Limb (tissue), 2 donors: Measurements from ENCODE around the gene CALM1.

Experiments used
- DNase-seq, 2 donors: peaks; one replicate each; pipeline ENCODE4 v3.0.0-alpha.2; 2016; ENCODE audit errors: extremely low spot score in 2 of 2

CALM1 gene

GRCh38 chr14:90396341-90397339, at the start of gene CALM1:
Gene CALM1, plus strand, starts transcription at chr14:90397029. Its CDS starts 202 bp downstream, at chr14:90397231.
- peak; percentile 89 to 99 for DNase-seq

- no peak for DNase-seq
Observed at GRCh38 chr14:90348270-90348669, 48.6 kb upstream of the CALM1 start.

GRCh38 chr14:90349739-90350138, 47.1 kb upstream of the CALM1 start:
- no peak for DNase-seq

DNA sequence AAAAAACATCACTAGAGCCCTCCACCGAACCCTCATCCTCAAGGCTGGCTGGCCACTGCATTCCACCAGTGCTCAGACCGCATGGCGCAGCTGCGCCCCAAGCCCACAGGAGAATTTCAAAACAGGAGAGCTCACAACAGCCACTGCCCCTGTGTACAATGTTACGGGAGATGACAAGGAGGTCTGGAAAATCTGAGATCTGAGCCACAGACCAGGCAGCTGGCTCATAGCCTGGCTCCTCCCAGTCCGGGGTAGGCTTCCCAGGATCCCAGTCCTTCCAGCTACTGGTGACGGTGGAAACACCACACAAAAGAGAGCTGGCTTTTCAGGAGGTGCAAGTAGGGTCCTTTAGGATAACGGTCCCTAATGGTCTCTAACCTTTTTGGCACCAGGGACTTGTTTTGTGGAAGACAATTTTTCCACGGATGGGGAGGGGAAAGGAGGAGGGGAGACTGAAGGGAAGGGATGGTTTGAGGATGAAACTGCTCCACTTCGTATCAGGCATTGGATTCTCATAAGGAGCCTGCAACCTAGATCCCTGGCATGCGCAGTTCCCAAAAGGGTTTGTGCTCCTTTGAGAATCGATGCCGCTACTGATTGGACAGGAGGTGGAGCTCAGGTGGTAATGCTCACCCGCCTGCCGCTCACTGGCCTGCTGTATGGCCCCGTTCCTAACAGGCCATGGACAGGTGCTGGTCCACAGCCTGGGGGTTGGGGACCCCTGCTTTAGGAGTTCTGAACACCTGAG, 42.1 kb upstream of the CALM1 start:
- DNase-seq = no peak

GRCh38 chr14:90355540-90356518, 41.0 kb upstream of the CALM1 start:
- no peak for DNase-seq

- no peak for DNase-seq
Observed at GRCh38 chr14:90356925-90357324, 39.9 kb upstream of the CALM1 start.

DNA sequence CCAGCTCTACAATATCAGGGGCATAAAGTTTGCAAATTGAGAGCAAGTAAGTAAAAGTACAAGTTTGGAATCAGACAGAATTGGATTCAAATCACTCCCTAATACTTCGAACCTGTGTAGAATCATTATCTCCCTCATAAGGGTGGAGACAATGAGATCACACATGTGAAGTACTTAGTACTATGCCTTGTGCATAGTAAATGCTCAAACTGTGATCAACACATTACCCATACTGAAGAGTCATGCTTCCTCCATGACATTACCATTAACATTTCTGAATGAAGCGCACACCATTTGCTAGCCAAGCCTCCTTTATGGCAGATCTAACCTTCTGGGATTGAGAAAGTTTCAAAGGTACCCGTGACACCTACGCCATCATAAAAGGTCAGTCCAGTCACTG, 38.5 kb upstream of the CALM1 start:
- DNase-seq = no peak

DNA sequence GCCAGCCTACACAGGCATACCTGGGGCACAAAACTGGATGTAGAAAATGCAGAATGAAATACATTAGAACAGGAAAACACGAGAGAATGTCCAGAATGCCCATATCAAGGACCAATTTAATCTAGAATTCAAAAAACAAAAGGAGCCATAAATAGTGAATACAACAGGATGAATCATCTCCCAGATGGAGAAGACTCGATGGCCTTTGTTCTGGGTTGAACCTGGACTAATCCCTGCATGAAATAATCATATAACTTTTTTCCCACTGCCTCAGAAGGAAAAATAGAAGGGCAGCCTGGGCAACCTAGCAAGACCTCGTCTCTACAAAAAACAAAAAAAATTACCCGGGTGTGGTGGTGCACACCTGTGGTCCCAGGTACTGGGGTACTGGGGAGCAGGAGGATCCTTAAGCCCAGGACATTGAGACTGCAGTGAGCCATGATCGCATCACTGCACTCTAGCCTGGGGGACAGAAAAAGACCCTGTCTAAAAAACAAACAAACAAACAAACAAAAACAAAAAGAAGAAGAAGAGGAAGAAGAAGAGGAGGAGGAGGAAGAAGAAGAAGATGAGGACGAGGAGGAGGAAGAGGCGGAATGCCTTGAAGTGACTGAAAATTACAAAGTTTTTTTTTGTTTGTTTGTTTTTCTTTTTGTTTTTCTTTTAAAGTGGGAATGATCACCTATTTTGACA, 34.8 kb upstream of the CALM1 start:
- no peak for DNase-seq

- DNase-seq = no peak
Observed at GRCh38 chr14:90362558-90362896, 34.3 kb upstream of the CALM1 start.

GRCh38 chr14:90368946-90369721, 27.7 kb upstream of the CALM1 start:
- DNase-seq = no peak

- DNase-seq = no peak
Observed at GRCh38 chr14:90373887-90374286, 22.9 kb upstream of the CALM1 start.

GRCh38 chr14:90374813-90375212, 22.0 kb upstream of the CALM1 start:
- no peak for DNase-seq

GRCh38 chr14:90375934-90376333, 20.9 kb upstream of the CALM1 start:
- no peak for DNase-seq

GRCh38 chr14:90378249-90378648, 18.6 kb upstream of the CALM1 start:
- DNase-seq = no peak

DNA sequence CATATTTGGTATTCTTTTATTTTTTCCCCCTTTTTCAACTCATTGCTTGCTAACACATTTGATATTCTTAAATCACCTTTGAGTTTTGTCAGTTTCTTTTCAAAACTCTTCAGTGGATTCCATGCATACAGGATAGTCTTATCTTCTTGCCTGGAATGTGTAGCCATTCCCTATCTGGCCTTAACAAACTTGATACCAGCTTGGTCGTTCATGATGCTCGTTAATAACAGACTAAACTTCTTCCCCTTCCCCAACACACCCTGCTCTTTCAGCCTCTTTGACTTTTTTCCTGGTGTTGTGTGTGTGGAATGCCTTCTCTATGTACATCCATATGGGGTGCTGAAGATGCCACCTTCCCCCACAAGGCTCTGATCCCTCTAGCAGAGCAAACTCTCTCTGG, 17.7 kb upstream of the CALM1 start:
- no peak for DNase-seq

DNA sequence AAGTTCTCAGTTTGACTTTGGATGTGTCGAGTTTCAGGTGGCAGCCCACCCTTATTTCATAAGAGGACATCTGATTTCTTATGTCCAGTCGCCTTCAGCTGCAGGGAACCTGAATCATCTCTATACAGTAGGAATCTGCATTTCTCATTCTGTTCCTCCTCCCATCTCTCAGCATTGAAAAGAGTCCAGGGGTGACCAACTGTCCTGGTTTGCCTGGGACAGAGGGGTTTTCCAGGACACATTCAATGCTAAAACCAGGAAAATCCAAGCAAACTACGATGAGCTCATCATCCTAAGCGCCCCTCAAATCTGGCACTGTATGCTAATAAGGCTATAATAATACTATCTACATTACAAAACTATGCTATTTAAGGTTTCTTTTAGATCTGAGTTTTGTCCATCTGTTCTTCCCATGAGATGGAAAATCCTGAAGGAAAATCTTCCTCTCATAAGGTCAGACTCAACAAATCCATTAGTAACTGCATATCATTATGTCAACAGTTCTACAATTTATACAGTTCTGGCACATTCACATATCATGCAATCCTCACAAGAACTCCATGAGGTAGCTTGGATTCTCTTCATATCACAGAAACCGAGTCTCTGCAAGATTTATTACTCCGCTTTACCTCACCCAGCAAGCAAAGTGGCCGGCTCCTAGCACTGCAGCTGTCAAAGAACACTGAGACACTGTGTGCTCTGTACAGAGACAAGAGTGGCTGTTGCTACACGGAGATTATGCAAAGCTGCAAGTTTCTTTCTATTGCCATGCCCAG, 15.6 kb upstream of the CALM1 start:
- peak; percentile 57 to 64 for DNase-seq

DNA sequence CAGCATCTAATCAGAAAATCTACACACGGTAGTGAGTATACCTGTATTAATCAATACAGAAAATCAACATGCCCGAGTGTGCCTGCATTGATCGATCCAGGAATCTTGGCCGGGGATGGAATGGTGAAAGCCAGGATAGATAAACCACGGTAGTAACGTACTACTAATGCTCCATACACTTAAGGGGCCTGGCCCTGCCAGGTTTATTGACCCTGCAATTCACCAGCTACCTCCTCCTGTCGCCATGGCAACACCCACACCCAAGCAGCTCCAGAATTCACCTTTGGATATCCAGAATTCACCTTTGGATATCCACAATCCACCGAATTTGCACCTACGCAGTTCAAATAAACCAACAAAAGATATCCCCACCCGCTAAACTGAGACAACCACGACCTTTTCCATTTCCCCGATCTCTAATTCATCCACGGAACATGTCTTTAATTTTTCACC, 14.8 kb upstream of the CALM1 start:
- peak; percentile 24 to 65 for DNase-seq

- peak; percentile 85 to 86 for DNase-seq
Observed at GRCh38 chr14:90382491-90383125, 14.2 kb upstream of the CALM1 start.
